A549 (cell line): ENCODE data around the gene ZDBF2. TPM values are rescaled to one million over a fixed set of nuclear protein-coding genes. Genes with fewer than 3 reads are reported as not detected.
A peak's percentile ranks its signal among the peaks of the same experiment; 100 is the strongest.

Source experiments
- ATAC-seq, 2 experiments: fragments of 200-7000 bp in 1 of 2; fragments of >200 bp in 1 of 2; cut with Nextera tagmentation in 1 of 2; cut with Tn5 transposase in 1 of 2; 3 replicates each; pipeline versions ENCODE4 v1.8.0 to v1.9.1; 2018 to 2020; ENCODE audit warnings: mild to moderate bottlenecking in 1 of 2, moderate library complexity in 1 of 2
- CTCF ChIA-PET: fragments of 300-600 bp; sonication (Branson Sonifier 250); formaldehyde crosslinking; extraction: SDS; loops from one replicate; lab custom pipeline; 2021; ENCODE audit warnings: antibody characterized with exemption, inconsistent platforms; lab: Yijun Ruan, JAX
- POLR2A ChIA-PET: fragments of 350-600 bp; formaldehyde crosslinking; extraction: SDS; loops from one replicate; lab custom pipeline; 2021; ENCODE audit warnings: antibody characterized with exemption, inconsistent platforms; lab: Yijun Ruan, JAX
- DNase-seq, 2 experiments: peaks; one replicate each; pipeline versions ENCODE4 v3.0.0 to v3.0.0-alpha.2; 2011 to 2016; ENCODE audit warnings: low read depth in 1 of 2, low spot score in 1 of 2
- FAIRE-seq: peaks from 2 replicates; lab custom pipeline; 2011; peaks lifted over from hg19 to GRCh38; lab: Jason Lieb, UNC
- H3K27ac ChIP-seq, 2 experiments: fragments of >200 bp; sonication (Bioruptor Twin); formaldehyde crosslinking; 3 replicates each; pipeline ENCODE4 v1.5.1; 2016 to 2017
- H3K4me1 ChIP-seq: fragments of >200 bp; sonication (Bioruptor Twin); formaldehyde crosslinking; 3 replicates; pipeline ENCODE4 v1.6.1; 2016
- H3K4me2 ChIP-seq: fragments of >200 bp; sonication (Bioruptor Twin); formaldehyde crosslinking; 3 replicates; pipeline ENCODE4 v1.6.1; 2016
- H3K4me3 ChIP-seq: fragments of >200 bp; sonication (Bioruptor Twin); formaldehyde crosslinking; 3 replicates; pipeline ENCODE4 v1.5.1; 2016
- H3K9me3 ChIP-seq: fragments of >200 bp; sonication (Bioruptor Twin); formaldehyde crosslinking; 3 replicates; pipeline ENCODE4 v1.6.1; 2016
- BHLHE40 ChIP-seq: IDR thresholded peaks from 2 replicates; pipeline ENCODE4 v1.6.1; 2012; ENCODE audit warnings: low read depth, low read length, inconsistent platforms
- CBX2 ChIP-seq: fragments of 200-600 bp; sonication (generic); IDR thresholded peaks from 2 replicates; pipeline ENCODE4 v1.6.1; 2016; ENCODE audit warnings: low read depth, mild to moderate bottlenecking, borderline replicate concordance
- E2F6 ChIP-seq: IDR thresholded peaks from 2 replicates; pipeline ENCODE4 v1.6.1; 2012; ENCODE audit warnings: low read depth, borderline replicate concordance
- FOSB ChIP-seq: fragments of 250-450 bp; sonication (Bioruptor Pico); IDR thresholded peaks from 2 replicates; pipeline ENCODE4 v1.5.0; 2020; ENCODE audit warnings: mild to moderate bottlenecking, moderate library complexity
- FOSL2 ChIP-seq, 2 experiments: fragments of 450-650 bp in 1 of 2; fragments of >200 bp in 1 of 2; sonication (Bioruptor Twin) in 1 of 2; formaldehyde crosslinking; IDR thresholded peaks; 2 replicates each; pipeline versions ENCODE4 v1.5.0 to v1.6.1; 2016 to 2020; ENCODE audit warnings: mild to moderate bottlenecking in 1 of 2, moderate library complexity in 1 of 2
- GATA3 ChIP-seq: IDR thresholded peaks from 2 replicates; pipeline ENCODE4 v1.6.1; 2012; ENCODE audit warnings: borderline replicate concordance
- HDAC2 ChIP-seq: fragments of 200-600 bp; sonication (generic); IDR thresholded peaks from 2 replicates; pipeline ENCODE4 v1.6.1; 2016
- HES2 ChIP-seq: fragments of >200 bp; sonication (Bioruptor Twin); formaldehyde crosslinking; IDR thresholded peaks from 2 replicates; pipeline ENCODE4 v1.6.1; 2016
- JUN ChIP-seq, 2 experiments: fragments of >200 bp; sonication (Bioruptor Twin); formaldehyde crosslinking; IDR thresholded peaks; 2 replicates in 1 of 2; 3 replicates in 1 of 2; pipeline ENCODE4 v1.6.1; 2016 to 2017
- MAX ChIP-seq: IDR thresholded peaks from 2 replicates; pipeline ENCODE4 v1.6.1; 2012
- MYC ChIP-seq: IDR thresholded peaks from 2 replicates; pipeline ENCODE4 v1.6.1; 2012; ENCODE audit warnings: mild to moderate bottlenecking, inconsistent platforms, low read length, improper control_type of control experiment, borderline replicate concordance
- NFE2L2 ChIP-seq: fragments of 150-350 bp; conservative IDR thresholded peaks from 2 replicates; pipeline ENCODE4 v1.6.1; 2014; ENCODE audit warnings: low read length
- NPAS2 ChIP-seq: fragments of 250-450 bp; sonication (Bioruptor Pico); IDR thresholded peaks from 2 replicates; pipeline ENCODE4 v1.8.0; 2022; ENCODE audit warnings: mild to moderate bottlenecking, moderate library complexity, borderline replicate concordance
- RARB ChIP-seq: fragments of 250-450 bp; sonication (Bioruptor Pico); IDR thresholded peaks from 2 replicates; pipeline ENCODE4 v1.8.0; 2021; ENCODE audit warnings: mild to moderate bottlenecking, moderate library complexity
- SMC3 ChIP-seq: fragments of >200 bp; sonication (Bioruptor Twin); formaldehyde crosslinking; IDR thresholded peaks from 3 replicates; pipeline ENCODE4 v1.6.1; 2018; ENCODE audit warnings: inconsistent platforms
- USF2 ChIP-seq: fragments of 450-650 bp; IDR thresholded peaks from 2 replicates; pipeline ENCODE4 v1.6.1; 2014; ENCODE audit warnings: antibody characterized with exemption
- ZSCAN20 ChIP-seq: fragments of 250-450 bp; sonication (Bioruptor Pico); IDR thresholded peaks from 2 replicates; pipeline ENCODE4 v1.8.0; 2022; ENCODE audit warnings: mild to moderate bottlenecking, moderate library complexity
- WGBS: methylation state at CpG from one replicate; pipeline ENCODE4 v1.1.6; 2017; ENCODE audit errors: missing lambda C conversion rate; 5-methylcytosine and 5-hydroxymethylcytosine counted together
- polyA plus RNA-seq, 4 experiments: library from polyadenylated mRNA; depleted of rRNA in 3 of 4; stranded (reverse); fragments of >200 nt; fragmentation: RNase III in 1 of 4; extraction: RNeasy Plus Mini Kit Qiagen cat#74134 plus additional on column Dnase treatment in 1 of 4; gene quantifications; 2 replicates in 3 of 4; 3 replicates in 1 of 4; pipeline ENCODE4 v1.2.3, GENCODE V29; 2011 to 2017
- TF ChIP-seq, protein P1 (sequence below): IDR thresholded peaks from 2 replicates; pipeline ENCODE4 v1.6.1; 2012
- TF ChIP-seq, protein P2 (sequence below): fragments of >200 bp; sonication (Bioruptor Twin); formaldehyde crosslinking; IDR thresholded peaks from 3 replicates; pipeline ENCODE4 v1.6.1; 2016

ZDBF2 gene
- polyA plus RNA-seq, 2 of the 4 experiments (the other 2 are of a cell fraction): 1.5 to 8.4 TPM

GRCh38 chr2:206323033-206323432 is 48.6 kb downstream of the ZDBF2 start:
- CTCF ChIA-PET: no interaction called here
- Histone ChIP-seq H3K27ac (no peak overlapping the region), H3K4me2 (no peak overlapping the region), H3K9me3 (peaks cover 11% of the 10 kb centered on the region; the same call in 2 of the 3 replicates), H3K4me1 (no peaks in the 10 kb centered on the region), H3K4me3 (no peak overlapping the region)
- POLR2A ChIA-PET: no interaction called here
- no peak for ATAC-seq
- TF ChIP-seq E2F6: no peak
- no peak for TF ChIP-seq RARB
- no peak for TF ChIP-seq HES2
- FAIRE-seq: no peak
- 59% methylated on average over 3 of the region's 3 CpGs for WGBS
- no peak for DNase-seq

DNA sequence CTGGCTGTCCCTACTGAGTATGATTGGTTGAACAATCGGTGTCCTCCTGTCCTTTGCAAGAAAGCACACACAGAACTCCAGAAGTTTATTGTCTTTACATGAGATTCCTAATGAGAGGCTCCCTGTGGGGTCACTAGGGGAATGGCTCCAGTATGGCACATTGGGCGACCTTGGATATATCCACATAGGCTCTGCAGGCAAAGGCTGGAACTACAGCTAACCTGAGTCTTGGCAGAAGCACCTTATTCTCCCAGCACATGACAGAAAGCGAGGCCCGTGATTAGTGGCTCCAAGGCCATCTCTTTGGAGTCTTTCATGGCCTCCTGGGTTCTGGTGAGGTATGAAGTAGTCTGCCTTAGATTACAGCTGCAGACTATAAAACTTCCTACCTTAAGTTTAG is 49.0 kb downstream of the ZDBF2 start:
- ChIA-PET POLR2A (no interaction called here), CTCF (no interaction called here)
- FAIRE-seq (no peak), DNase-seq (peak in 1 of 2 experiments; percentile 15), ATAC-seq (peak; percentile 80 to 81; a peak in 5 of 6 replicates)
- TF ChIP-seq MAX: no peak
- TF ChIP-seq, protein P1, sequence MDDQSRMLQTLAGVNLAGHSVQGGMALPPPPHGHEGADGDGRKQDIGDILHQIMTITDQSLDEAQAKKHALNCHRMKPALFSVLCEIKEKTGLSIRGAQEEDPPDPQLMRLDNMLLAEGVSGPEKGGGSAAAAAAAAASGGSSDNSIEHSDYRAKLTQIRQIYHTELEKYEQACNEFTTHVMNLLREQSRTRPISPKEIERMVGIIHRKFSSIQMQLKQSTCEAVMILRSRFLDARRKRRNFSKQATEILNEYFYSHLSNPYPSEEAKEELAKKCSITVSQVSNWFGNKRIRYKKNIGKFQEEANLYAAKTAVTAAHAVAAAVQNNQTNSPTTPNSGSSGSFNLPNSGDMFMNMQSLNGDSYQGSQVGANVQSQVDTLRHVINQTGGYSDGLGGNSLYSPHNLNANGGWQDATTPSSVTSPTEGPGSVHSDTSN: no peak
- no peak for TF ChIP-seq BHLHE40
- no peak for TF ChIP-seq NFE2L2
- TF ChIP-seq, protein P2, sequence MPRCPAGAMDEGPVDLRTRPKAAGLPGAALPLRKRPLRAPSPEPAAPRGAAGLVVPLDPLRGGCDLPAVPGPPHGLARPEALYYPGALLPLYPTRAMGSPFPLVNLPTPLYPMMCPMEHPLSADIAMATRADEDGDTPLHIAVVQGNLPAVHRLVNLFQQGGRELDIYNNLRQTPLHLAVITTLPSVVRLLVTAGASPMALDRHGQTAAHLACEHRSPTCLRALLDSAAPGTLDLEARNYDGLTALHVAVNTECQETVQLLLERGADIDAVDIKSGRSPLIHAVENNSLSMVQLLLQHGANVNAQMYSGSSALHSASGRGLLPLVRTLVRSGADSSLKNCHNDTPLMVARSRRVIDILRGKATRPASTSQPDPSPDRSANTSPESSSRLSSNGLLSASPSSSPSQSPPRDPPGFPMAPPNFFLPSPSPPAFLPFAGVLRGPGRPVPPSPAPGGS: no peak
- TF ChIP-seq JUN (IDR thresholded peaks at IDR 0.05): no peak
- TF ChIP-seq ZSCAN20 (CRISPR knock-in tag): no peak
- TF ChIP-seq SMC3: no peak
- no peak for TF ChIP-seq FOSL2 (IDR thresholded peaks at IDR 0.05)
- no peak for TF ChIP-seq FOSL2 (CRISPR knock-in tag; IDR thresholded peaks at IDR 0.05)
- TF ChIP-seq GATA3: no peak
- Histone ChIP-seq H3K4me3 (no peak overlapping the region), H3K4me1 (no peaks in the 10 kb centered on the region), H3K4me2 (no peak overlapping the region), H3K9me3 (peaks cover 8% of the 10 kb centered on the region; the same call in 2 of the 3 replicates), H3K27ac (no peak overlapping the region)
- WGBS: 51% methylated on average over 4 of the region's 4 CpGs

GRCh38 chr2:206324869-206325268 is 50.4 kb downstream of the ZDBF2 start:
- ChIA-PET CTCF (no interaction called here), POLR2A (no interaction called here)
- Histone ChIP-seq H3K27ac (no peak overlapping the region), H3K4me1 (no peaks in the 10 kb centered on the region), H3K9me3 (no peaks in the 10 kb centered on the region), H3K4me2 (no peak overlapping the region), H3K4me3 (no peak overlapping the region)
- WGBS: 52% methylated on average over 6 of the region's 6 CpGs
- ATAC-seq (no peak), DNase-seq (no peak), FAIRE-seq (no peak)
- TF ChIP-seq, protein P2: no peak
- no peak for TF ChIP-seq NPAS2
- TF ChIP-seq HDAC2: no peak
- no peak for TF ChIP-seq CBX2
- no peak for TF ChIP-seq MYC
- TF ChIP-seq FOSB: no peak
- no peak for TF ChIP-seq ZSCAN20 (CRISPR knock-in tag)
- no peak for TF ChIP-seq USF2
- TF ChIP-seq E2F6: no peak
